Loucy (cell line): Measurements from ENCODE around the gene RBM20.

ENCODE experiments used
- CTCF ChIP-seq: fragments of 200-600 bp; sonication (generic); conservative IDR thresholded peaks from 2 replicates; pipeline ENCODE4 v1.5.1; 2014; ENCODE audit warnings: mild to moderate bottlenecking, antibody characterized with exemption, low read length
- EZH2phosphoT487 ChIP-seq: fragments of 200-600 bp; IDR thresholded peaks from 2 replicates; pipeline ENCODE4 v1.6.1; 2018; ENCODE audit warnings: antibody characterized with exemption, mild to moderate bottlenecking, moderate library complexity, borderline replicate concordance

GRCh38 chr10:110758898-110759297 is 114.8 kb downstream of the RBM20 start:
- TF ChIP-seq EZH2phosphoT487 (no peak), CTCF (no peak)
